SU-DHL-6 (cell line): ENCODE results near the gene TTLL11.

Experiments used
- H2AFZ ChIP-seq: fragments of 200-600 bp; sonication (generic); 2 replicates; pipeline ENCODE4 v1.6.1; 2014; ENCODE audit warnings: low read depth, mild to moderate bottlenecking, moderate library complexity, mixed read lengths, antibody characterized with exemption, low read length; ENCODE audit not compliant: severe bottlenecking
- H3F3A ChIP-seq: fragments of 200-600 bp; shearing (Covaris generic); 2 replicates; pipeline ENCODE4 v1.6.0; 2016; ENCODE audit warnings: antibody characterized with exemption, mild to moderate bottlenecking; ENCODE audit not compliant: insufficient read depth
- H3K27ac ChIP-seq: fragments of 200-600 bp; sonication (generic); 2 replicates; pipeline ENCODE4 v1.5.1; 2016; ENCODE audit warnings: low read depth, mild to moderate bottlenecking, low read length, moderate library complexity, mixed read lengths
- H3K27me3 ChIP-seq: fragments of 200-600 bp; sonication (generic), shearing (Covaris generic); 2 replicates; pipeline ENCODE4 v1.6.0; 2014; ENCODE audit warnings: mild to moderate bottlenecking, low read length
- H3K36me3 ChIP-seq: fragments of 200-600 bp; sonication (generic); 2 replicates; pipeline ENCODE4 v1.6.1; 2014; ENCODE audit warnings: mild to moderate bottlenecking, low read length, mixed read lengths
- H3K4me2 ChIP-seq: fragments of 300-600, 200-600 bp; shearing (Covaris generic), sonication (generic); 2 replicates; pipeline ENCODE4 v1.6.0; 2014; ENCODE audit warnings: low read length, low read depth, mild to moderate bottlenecking; ENCODE audit not compliant: poor library complexity, severe bottlenecking
- H3K4me3 ChIP-seq: fragments of 200-600 bp; sonication (generic); 2 replicates; pipeline ENCODE4 v1.5.1; 2014; ENCODE audit warnings: antibody characterized with exemption, low read length, mild to moderate bottlenecking, mixed read lengths; ENCODE audit not compliant: insufficient read depth, poor library complexity, severe bottlenecking
- H3K79me2 ChIP-seq: fragments of 200-600 bp; sonication (generic); 2 replicates; pipeline ENCODE4 v1.6.1; 2014; ENCODE audit warnings: mild to moderate bottlenecking, low read length, moderate library complexity; ENCODE audit not compliant: insufficient read depth
- H3K9ac ChIP-seq: fragments of 200-600 bp; sonication (generic); 2 replicates; pipeline ENCODE4 v1.7.0; 2014; ENCODE audit warnings: mild to moderate bottlenecking, low read length
- H3K9me2 ChIP-seq: fragments of 200-600 bp; sonication (generic); replicated peaks from 2 replicates; pipeline ENCODE4 v1.6.1; 2014; ENCODE audit warnings: low read length; ENCODE audit not compliant: insufficient read depth
- H3K9me3 ChIP-seq: fragments of 200-600 bp; sonication (generic); 2 replicates; pipeline ENCODE4 v1.6.1; 2014; ENCODE audit warnings: low read length, mixed read lengths; ENCODE audit not compliant: insufficient read depth
- H4K20me1 ChIP-seq: fragments of 200-600 bp; sonication (generic); 2 replicates; pipeline ENCODE4 v1.6.1; 2014; ENCODE audit warnings: low read depth, mild to moderate bottlenecking, antibody characterized with exemption, low read length, moderate library complexity, mixed read lengths
- EZH2phosphoT487 ChIP-seq: fragments of 200-600 bp; sonication (generic), shearing (Covaris generic); conservative IDR thresholded peaks from 2 replicates; pipeline ENCODE4 v1.6.1; 2018; ENCODE audit warnings: mild to moderate bottlenecking, antibody characterized with exemption, low read length, moderate library complexity, mixed read lengths
- TF ChIP-seq, protein P1 (sequence below): fragments of 200-600 bp; sonication (generic); IDR thresholded peaks from one replicate; pipeline ENCODE4 v1.5.1; 2017; ENCODE audit warnings: antibody characterized with exemption, mild to moderate bottlenecking, low read length, moderate library complexity; ENCODE audit not compliant: insufficient read depth, poor library complexity, severe bottlenecking

Gene TTLL11

DNA sequence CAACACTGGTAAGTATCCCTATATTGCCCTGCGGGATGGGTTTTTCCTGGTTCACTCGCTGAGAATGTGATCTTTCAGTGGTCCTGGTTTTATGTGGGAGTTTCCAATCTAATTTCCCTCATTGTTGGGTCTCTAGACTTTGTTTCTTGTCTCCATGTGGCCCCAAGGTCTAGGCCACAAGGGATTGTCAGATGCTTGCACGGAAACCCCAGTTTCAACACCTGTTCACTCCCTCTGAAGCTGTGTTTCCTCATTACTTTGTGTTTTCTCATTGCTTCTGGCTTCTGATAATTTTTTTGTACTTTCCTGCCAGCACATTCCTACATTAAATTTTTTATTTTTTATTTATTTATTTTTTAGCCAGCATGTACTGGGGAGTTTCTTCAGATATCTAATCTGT, 191.5 kb downstream of the TTLL11 start:
- Histone ChIP-seq H3K9me3 (peaks cover 9% of the 10 kb centered on the region; the same call in 1 of the 2 replicates), H3K27me3 (no peaks in the 10 kb centered on the region), H4K20me1 (no peaks in the 10 kb centered on the region), H2AFZ (no peak overlapping the region), H3K36me3 (no peaks in the 10 kb centered on the region), H3K79me2 (no peaks in the 10 kb centered on the region), H3K9me2 (no peaks in the 10 kb centered on the region), H3K27ac (no peak overlapping the region), H3K9ac (no peak overlapping the region), H3K4me3 (no peak overlapping the region), H3F3A (no peaks in the 10 kb centered on the region), H3K4me2 (no peak overlapping the region)
- TF ChIP-seq, protein P1, sequence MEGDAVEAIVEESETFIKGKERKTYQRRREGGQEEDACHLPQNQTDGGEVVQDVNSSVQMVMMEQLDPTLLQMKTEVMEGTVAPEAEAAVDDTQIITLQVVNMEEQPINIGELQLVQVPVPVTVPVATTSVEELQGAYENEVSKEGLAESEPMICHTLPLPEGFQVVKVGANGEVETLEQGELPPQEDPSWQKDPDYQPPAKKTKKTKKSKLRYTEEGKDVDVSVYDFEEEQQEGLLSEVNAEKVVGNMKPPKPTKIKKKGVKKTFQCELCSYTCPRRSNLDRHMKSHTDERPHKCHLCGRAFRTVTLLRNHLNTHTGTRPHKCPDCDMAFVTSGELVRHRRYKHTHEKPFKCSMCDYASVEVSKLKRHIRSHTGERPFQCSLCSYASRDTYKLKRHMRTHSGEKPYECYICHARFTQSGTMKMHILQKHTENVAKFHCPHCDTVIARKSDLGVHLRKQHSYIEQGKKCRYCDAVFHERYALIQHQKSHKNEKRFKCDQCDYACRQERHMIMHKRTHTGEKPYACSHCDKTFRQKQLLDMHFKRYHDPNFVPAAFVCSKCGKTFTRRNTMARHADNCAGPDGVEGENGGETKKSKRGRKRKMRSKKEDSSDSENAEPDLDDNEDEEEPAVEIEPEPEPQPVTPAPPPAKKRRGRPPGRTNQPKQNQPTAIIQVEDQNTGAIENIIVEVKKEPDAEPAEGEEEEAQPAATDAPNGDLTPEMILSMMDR: no peak
- no peak for TF ChIP-seq EZH2phosphoT487

DNA sequence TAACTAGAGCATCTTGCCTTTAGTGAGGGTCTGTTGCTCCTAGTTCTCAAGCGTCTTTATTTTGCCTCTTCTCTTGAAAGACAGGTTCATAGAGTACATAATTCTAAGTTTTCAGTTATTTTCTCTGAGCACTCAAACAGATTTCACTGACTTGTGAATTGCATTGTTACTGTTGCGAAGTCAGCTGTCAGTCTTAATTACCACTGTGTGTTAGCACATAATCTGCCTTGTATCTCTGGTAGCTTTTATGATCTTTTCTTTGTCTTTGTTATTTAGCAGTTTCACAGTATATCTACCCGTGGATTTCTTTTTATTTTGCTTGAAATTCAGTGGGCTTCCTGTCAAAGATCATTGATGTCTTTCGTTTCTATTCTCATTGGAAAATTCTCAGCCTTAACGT, 192.9 kb downstream of the TTLL11 start:
- Histone ChIP-seq H2AFZ (no peak overlapping the region), H3F3A (no peaks in the 10 kb centered on the region), H3K4me2 (no peak overlapping the region), H3K9me3 (peaks cover 14% of the 10 kb centered on the region; the same call in 1 of the 2 replicates), H4K20me1 (no peaks in the 10 kb centered on the region), H3K9ac (no peak overlapping the region), H3K9me2 (no peaks in the 10 kb centered on the region), H3K4me3 (no peak overlapping the region), H3K27ac (no peak overlapping the region), H3K36me3 (no peaks in the 10 kb centered on the region), H3K27me3 (no peaks in the 10 kb centered on the region), H3K79me2 (no peaks in the 10 kb centered on the region)
- TF ChIP-seq EZH2phosphoT487: no peak
- TF ChIP-seq, protein P1: no peak

DNA sequence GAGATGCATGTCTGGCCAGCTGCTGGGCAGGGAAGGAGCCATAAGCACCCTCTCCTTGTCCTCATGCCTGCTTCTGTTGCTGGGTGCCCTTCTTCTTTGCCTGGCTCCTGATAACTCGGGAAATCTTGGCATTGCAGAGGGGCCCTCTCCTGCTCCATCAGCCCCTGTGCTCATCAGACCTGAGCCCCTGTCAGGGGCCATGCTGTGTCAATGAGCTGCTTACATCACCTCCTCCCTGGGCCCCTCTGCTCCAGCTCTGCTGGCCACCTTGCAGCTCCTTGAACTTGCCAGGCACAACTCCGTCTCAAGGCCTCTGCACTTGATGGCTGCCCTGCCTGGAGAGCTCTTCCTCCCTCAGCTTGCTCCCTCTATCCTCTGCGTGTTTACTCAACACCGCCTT, 194.3 kb downstream of the TTLL11 start:
- H3K4me2 ChIP-seq: no peak overlapping the region
- no peak overlapping the region for H3K9ac ChIP-seq
- no peak overlapping the region for H2AFZ ChIP-seq
- H3K9me3 ChIP-seq: peaks cover 14% of the 10 kb centered on the region; the same call in 1 of the 2 replicates
- H3K27me3 ChIP-seq: no peaks in the 10 kb centered on the region
- no peaks in the 10 kb centered on the region for H4K20me1 ChIP-seq
- H3K27ac ChIP-seq: no peak overlapping the region
- no peak overlapping the region for H3K4me3 ChIP-seq
- H3K9me2 ChIP-seq: no peaks in the 10 kb centered on the region
- no peaks in the 10 kb centered on the region for H3F3A ChIP-seq
- no peaks in the 10 kb centered on the region for H3K36me3 ChIP-seq
- no peaks in the 10 kb centered on the region for H3K79me2 ChIP-seq
- no peak for TF ChIP-seq EZH2phosphoT487
- TF ChIP-seq, protein P1: no peak

DNA sequence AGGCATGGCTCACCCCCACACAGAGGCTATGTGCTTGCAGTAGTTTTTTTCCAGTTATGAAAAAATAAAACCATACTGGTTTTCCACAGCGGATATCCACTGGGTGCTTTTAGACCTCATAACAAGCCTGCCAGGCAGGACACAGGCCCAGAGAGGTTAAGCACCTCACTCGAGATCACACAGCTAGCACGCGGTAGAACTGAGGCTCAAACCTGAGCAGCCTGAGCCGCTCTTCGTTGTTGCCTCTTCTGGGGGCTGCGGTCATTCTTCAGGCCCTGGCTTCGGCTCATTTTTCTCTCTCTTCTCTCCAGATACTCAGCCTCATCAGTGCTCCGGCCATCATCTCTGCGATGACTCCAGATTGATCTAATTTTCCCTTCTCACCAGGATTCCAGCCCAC, 196.0 kb downstream of the TTLL11 start:
- no peak overlapping the region for H3K4me2 ChIP-seq

More for the DNA sequence above, 196.0 kb downstream of the TTLL11 start:
- H3K4me3 ChIP-seq: no peak overlapping the region
- no peaks in the 10 kb centered on the region for H3K27me3 ChIP-seq
- H4K20me1 ChIP-seq: no peaks in the 10 kb centered on the region
- no peak overlapping the region for H3K27ac ChIP-seq
- no peaks in the 10 kb centered on the region for H3K36me3 ChIP-seq
- H3F3A ChIP-seq: no peaks in the 10 kb centered on the region
- no peaks in the 10 kb centered on the region for H3K79me2 ChIP-seq
- no peak overlapping the region for H2AFZ ChIP-seq
- peaks cover 14% of the 10 kb centered on the region; the same call in 1 of the 2 replicates for H3K9me3 ChIP-seq
- H3K9me2 ChIP-seq: no peaks in the 10 kb centered on the region
- no peak overlapping the region for H3K9ac ChIP-seq
- TF ChIP-seq, protein P1: no peak
- TF ChIP-seq EZH2phosphoT487: no peak
